GM19043 (cell line): ENCODE data around the gene TEAD1.

ENCODE experiments used
- ATAC-seq: cut with Tn5 transposase; IDR thresholded peaks from one replicate; pipeline ENCODE4 v1.9.1; 2021; ENCODE audit warnings: low read depth; ENCODE audit not compliant: unreplicated experiment

TEAD1 gene

GRCh38 chr11:12963792-12964536, 289.7 kb downstream of the TEAD1 start:
- no peak for ATAC-seq

- no peak for ATAC-seq
Observed at GRCh38 chr11:12964650-12965049, 290.4 kb downstream of the TEAD1 start.

GRCh38 chr11:12966002-12966401, 291.8 kb downstream of the TEAD1 start:
- no peak for ATAC-seq

GRCh38 chr11:12968101-12968500, 293.9 kb downstream of the TEAD1 start:
- no peak for ATAC-seq

- no peak for ATAC-seq
Observed at GRCh38 chr11:12968826-12969225, 294.6 kb downstream of the TEAD1 start.

GRCh38 chr11:12971955-12972354, 297.7 kb downstream of the TEAD1 start:
- ATAC-seq: no peak

- no peak for ATAC-seq
Observed at GRCh38 chr11:12973528-12974181, 299.4 kb downstream of the TEAD1 start.

GRCh38 chr11:12975195-12975594, 301.0 kb downstream of the TEAD1 start:
- ATAC-seq: no peak

GRCh38 chr11:12979928-12980689, 305.9 kb downstream of the TEAD1 start:
- ATAC-seq: no peak

GRCh38 chr11:12981676-12982522, 307.7 kb downstream of the TEAD1 start:
- no peak for ATAC-seq

GRCh38 chr11:12983336-12983735, 309.1 kb downstream of the TEAD1 start:
- ATAC-seq: no peak

- ATAC-seq: no peak
Observed at GRCh38 chr11:12986194-12986898, 312.1 kb downstream of the TEAD1 start.

GRCh38 chr11:12989428-12990161, 315.4 kb downstream of the TEAD1 start:
- no peak for ATAC-seq

- ATAC-seq: no peak
Observed at GRCh38 chr11:12990162-12990480, 315.9 kb downstream of the TEAD1 start.

GRCh38 chr11:12991426-12991825, 317.2 kb downstream of the TEAD1 start:
- no peak for ATAC-seq

GRCh38 chr11:12993626-12994025, 319.4 kb downstream of the TEAD1 start:
- no peak for ATAC-seq
